CMK (cell line): ENCODE results near the gene COL24A1.
"Not testable (repeated sequence)": the region's sequence is repeated elsewhere in the genome, so short reads cannot be mapped to it uniquely, and the experiment has no call there.

ENCODE experiments used
- DNase-seq: peaks from one replicate; pipeline ENCODE4 v3.0.0-alpha.2; 2010; ENCODE audit warnings: low read depth

Gene COL24A1

DNA sequence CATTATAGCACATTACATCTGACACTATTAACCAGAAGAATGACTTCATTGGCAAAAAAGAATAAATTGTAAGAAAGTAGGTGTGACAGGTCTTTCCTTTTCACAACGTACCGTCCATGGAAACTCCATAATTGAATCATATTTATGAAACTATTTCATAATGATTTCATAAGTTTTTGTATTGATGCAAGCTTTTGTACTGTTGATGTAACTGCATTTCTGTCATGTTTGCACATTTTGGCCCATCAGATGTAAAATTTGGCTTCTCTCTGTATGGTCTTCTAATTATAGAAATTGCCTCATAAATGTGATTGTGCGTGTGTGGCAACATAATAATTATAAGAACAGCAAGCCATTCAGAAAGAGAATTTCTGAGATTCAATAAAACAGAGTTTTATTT lies 267.7 kb downstream of the COL24A1 start:
- no peak for DNase-seq

- no peak for DNase-seq
These were observed 272.1 kb downstream of the COL24A1 start for GRCh38 chr1:85884372-85885035.

- no peak for DNase-seq
These were observed 289.4 kb downstream of the COL24A1 start for GRCh38 chr1:85867189-85867588.

DNA sequence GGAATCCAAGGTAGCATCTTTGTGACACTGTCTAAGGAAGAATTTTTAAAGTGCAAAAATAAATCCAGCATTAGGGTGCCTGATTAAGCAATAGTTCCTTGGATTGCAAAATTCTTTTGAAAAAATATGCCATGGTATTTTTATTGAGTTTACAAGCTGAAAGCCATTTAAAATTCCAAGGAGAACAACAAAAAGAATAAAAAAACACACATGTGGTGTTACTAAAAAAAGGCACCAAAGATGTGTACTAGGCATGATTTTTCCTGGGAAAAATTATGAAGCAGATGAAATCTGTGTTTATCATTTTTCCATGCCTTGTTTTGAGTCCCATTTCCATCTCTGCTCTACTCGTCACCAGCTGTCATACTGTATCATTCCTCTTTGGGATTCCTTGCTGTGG lies 291.4 kb downstream of the COL24A1 start:
- DNase-seq: no peak

DNA sequence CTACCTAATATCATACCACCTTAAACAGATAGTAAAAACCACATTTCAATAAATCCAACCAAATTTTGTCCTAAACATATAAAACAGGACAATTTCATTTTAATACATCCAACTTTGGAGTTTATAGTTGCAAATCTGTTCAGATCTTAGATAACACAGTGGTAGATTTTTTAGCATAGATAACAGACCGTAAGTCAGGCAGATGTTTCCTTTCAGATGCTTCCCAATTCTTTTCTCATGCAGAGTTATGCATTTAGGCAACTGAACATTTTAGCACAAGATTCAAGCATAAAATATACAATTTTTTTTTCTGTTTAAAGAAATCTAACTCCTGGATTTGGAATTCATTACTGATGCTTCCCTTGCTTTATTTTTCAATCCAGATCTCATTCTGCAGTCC lies 291.8 kb downstream of the COL24A1 start:
- no peak for DNase-seq

DNA sequence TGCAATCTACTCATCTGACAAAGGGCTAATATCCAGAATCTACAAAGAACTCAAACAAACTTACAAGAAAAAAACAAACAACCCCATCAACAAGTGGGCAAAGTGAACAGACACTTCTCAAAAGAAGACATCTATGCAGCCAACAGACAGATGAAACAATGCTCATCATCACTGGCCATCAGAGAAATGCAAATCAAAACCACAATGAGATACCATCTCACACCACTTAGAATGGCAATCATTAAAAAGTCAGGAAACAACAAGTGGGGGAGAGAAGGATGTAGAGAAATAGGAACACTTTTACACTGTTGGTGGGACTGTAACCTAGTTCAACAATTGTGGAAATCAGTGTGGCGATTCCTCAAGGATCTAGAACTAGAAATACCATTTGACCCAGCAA lies 292.9 kb downstream of the COL24A1 start:
- not testable (repeated sequence) for DNase-seq

- no peak for DNase-seq
These were observed 294.1 kb downstream of the COL24A1 start for GRCh38 chr1:85862456-85862855.

- DNase-seq: no peak
These were observed 298.6 kb downstream of the COL24A1 start for GRCh38 chr1:85857991-85858390.

DNA sequence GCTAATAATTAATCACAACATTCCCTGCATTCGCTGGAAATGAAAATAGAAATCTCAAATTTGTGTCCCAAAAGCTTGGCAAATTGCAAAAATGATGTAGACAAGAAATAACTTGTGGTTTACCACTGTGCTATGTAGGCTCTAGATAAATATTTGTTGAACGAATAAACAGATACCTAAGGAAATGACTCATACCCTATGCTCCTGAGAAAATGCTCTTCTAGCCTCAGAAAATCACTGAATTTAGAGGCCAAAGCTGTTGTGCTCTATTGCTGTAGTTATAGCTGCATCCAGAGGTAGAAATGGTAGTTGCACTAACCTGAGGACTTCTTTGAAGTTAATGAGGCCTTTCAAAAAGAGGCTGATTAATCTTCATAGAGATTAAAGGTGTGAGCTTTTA lies 306.3 kb downstream of the COL24A1 start:
- DNase-seq: no peak

GRCh38 chr1:85849660-85850059 lies 306.9 kb downstream of the COL24A1 start:
- DNase-seq: no peak

DNA sequence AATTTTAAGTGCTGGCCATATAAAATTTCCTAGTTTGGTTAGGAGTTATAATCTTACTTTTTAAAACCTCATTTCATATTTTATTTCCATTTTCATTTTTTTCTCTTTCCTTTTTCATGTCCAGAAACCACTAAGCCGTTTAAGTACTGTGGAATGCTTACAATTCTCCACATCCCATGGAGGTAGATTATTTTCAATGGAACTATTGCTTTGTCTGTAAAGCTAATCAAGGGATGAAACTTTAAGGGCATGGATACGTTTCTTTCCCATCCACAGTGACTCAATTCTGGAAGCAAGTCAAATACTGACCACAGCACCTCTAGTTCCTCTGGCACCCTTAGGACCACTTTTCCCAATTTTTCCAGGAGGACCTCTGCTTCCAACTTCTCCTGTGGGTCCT lies 309.2 kb downstream of the COL24A1 start:
- DNase-seq: no peak

DNA sequence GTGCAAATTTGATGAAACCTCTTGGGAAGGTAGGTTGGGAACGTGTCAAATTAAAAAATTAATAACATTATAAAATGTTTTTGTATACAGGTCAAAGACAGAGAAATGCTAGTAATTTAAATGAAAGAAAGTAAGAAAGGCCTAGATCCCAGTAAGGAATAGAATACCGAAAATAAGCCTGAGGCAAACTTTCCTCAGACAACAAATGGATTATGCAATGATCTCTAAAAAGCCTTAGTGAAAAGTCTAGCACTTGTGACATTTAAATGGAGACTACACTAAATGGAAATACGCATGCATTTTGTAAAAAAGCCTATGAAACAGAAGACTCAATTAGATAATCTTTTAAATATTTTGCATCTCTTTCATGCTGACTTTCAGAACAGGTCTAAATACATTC lies 309.9 kb downstream of the COL24A1 start:
- no peak for DNase-seq

GRCh38 chr1:85839459-85839858 lies 317.1 kb downstream of the COL24A1 start:
- DNase-seq: no peak

- DNase-seq: no peak
These were observed 318.3 kb downstream of the COL24A1 start for GRCh38 chr1:85838238-85838637.

DNA sequence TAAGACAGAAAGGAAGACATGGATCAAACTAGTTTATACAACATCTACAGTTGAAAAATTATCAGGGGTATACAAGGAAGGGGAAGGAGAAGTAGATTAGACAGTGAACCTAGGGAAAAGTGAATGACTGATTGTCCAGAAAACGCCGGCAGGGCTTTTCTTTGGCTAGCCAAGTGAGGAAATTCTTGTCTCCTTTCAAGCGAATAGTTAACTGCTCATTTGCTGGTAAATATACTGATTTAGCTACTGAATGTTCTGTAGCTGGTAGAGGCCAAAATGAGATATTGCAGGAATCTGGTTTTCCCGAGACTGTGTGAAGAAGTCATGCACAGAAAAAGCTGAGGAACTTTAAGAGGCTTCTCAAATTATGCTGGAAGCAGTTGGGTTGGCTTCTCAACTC lies 319.8 kb downstream of the COL24A1 start:
- no peak for DNase-seq

GRCh38 chr1:85833165-85833564 lies 323.4 kb downstream of the COL24A1 start:
- DNase-seq: not testable (repeated sequence)

GRCh38 chr1:85830837-85831236 lies 325.7 kb downstream of the COL24A1 start:
- no peak for DNase-seq

DNA sequence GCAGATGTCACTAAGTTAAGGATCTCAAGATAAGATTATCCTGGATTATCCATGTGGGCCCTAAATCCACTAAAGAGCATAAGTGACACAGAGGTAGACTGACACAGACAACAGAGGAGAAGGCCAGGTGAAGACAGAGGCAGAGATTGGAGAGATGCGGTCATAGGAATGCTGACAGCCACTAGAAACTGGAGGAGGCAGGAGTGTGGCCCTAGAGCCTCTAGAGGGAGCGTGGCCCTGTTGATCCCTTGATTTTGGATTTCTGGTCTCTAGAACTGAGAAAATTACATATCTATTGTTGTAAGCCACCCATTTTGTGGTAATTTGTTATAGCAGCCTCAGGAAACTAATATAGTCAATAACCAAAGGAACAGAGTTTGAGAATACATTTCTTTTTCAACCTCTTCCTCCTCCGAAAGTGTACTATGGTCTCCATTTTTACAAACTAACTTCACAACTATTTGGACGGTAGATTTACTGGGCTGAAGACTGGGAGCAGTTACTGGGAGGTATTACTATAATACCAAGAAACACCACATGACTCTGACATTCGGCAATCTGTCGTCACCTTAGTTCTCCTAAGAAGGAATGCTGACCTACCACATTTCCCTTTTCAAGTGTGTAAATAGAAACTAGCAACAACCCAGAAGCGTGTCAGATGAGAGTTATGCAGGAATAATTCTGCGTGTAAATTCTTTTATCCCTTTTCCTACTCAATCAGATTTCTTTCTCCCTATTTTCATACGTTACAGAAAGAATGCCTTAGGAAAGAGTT lies 332.3 kb downstream of the COL24A1 start:
- no peak for DNase-seq

- no peak for DNase-seq
These were observed 333.9 kb downstream of the COL24A1 start for GRCh38 chr1:85822696-85823095.

DNA sequence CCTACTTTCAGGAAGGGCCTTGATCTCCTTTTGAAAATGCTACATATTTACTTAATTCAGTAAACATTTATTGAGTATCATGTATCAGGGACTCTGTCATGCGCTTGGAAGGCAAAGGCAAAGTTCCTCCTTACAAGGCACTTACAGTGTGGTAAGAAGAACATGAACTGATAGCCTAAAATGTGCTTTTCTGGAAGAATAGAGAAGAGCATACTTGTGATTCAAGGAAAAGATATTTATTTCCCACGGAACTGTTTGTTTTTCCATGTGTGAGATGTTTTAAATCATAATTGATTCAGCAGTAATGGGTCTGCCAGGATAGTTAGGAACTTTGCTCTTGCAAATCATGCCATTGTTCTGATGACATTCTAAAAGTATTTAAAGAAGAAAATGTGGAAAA lies 338.2 kb downstream of the COL24A1 start:
- DNase-seq: no peak

DNA sequence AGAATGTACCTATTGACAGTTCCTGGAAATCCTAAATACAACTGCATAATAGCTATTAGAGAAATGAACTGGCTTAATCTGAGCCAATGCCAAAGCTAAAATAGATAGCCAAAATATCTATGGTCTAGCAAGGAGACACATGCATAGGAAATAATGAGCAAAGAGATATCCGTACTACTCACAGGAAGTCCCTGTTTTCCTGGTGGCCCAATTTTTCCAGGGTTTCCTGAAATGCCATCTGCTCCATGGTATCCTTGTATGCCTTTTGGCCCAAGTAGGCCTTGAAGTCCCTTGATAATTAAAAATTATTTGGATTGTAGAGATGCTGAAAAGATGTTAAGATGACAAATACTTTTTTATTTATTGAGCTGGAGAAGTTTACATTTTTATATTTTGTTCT lies 340.0 kb downstream of the COL24A1 start:
- no peak for DNase-seq

- no peak for DNase-seq
These were observed 340.7 kb downstream of the COL24A1 start for GRCh38 chr1:85815906-85816305.

- DNase-seq: no peak
These were observed 350.2 kb downstream of the COL24A1 start for GRCh38 chr1:85806236-85806965.
